DMS 273 treated with DMSO at 0.1 percent for 48 hours (cell line): ENCODE data around the gene PANK4.
"Not testable (repeated sequence)": the region's sequence is repeated elsewhere in the genome, so short reads cannot be mapped to it uniquely, and the experiment has no call there.

Experiments
- DNase-seq: peaks from one replicate; lab custom pipeline; 2025; lab: John Stamatoyannopoulos, UW

PANK4 gene

GRCh38 chr1:2558861-2559260 lies 32.5 kb upstream of the PANK4 start:
- no peak for DNase-seq

GRCh38 chr1:2558420-2558819 lies 32.0 kb upstream of the PANK4 start:
- no peak for DNase-seq

GRCh38 chr1:2557482-2558400 lies 31.3 kb upstream of the PANK4 start:
- no peak for DNase-seq

- no peak for DNase-seq
Observed at GRCh38 chr1:2556678-2557481, 30.5 kb upstream of the PANK4 start.

- no peak for DNase-seq
Observed at GRCh38 chr1:2556277-2556677, 29.9 kb upstream of the PANK4 start, which contains the start of gene TNFRSF14. TSS of gene TNFRSF14 (plus strand) at chr1:2556371. CDS start at chr1:2556665, 294 bp downstream.

- DNase-seq, result no peak
Observed at GRCh38 chr1:2555634-2556276, 29.4 kb upstream of the PANK4 start.

- DNase-seq, result no peak
Observed at GRCh38 chr1:2554621-2555387, 28.4 kb upstream of the PANK4 start.

GRCh38 chr1:2553871-2554620 lies 27.6 kb upstream of the PANK4 start:
- no peak for DNase-seq

GRCh38 chr1:2553076-2553475 lies 26.7 kb upstream of the PANK4 start:
- not testable (repeated sequence) for DNase-seq

GRCh38 chr1:2552189-2552588 lies 25.8 kb upstream of the PANK4 start:
- DNase-seq, result no peak

GRCh38 chr1:2551544-2551943 lies 25.1 kb upstream of the PANK4 start:
- DNase-seq, result not testable (repeated sequence)

GRCh38 chr1:2550309-2550861 lies 24.0 kb upstream of the PANK4 start:
- not testable (repeated sequence) for DNase-seq

- DNase-seq, result not testable (repeated sequence)
Observed at GRCh38 chr1:2549367-2550029, 23.1 kb upstream of the PANK4 start.

GRCh38 chr1:2548068-2548589 lies 21.7 kb upstream of the PANK4 start:
- DNase-seq, result no peak

GRCh38 chr1:2547210-2548067 lies 21.0 kb upstream of the PANK4 start:
- DNase-seq, result no peak

GRCh38 chr1:2546515-2547209 lies 20.3 kb upstream of the PANK4 start:
- peak; percentile 25 for DNase-seq

- DNase-seq, result no peak
Observed at GRCh38 chr1:2545754-2546514, 19.5 kb upstream of the PANK4 start.
